ENCODE measurements around the gene FGF14. TPM values are rescaled to one million over a fixed set of nuclear protein-coding genes. Genes with fewer than 3 reads are reported as not detected.

FGF14 gene
- total and polyA plus RNA-seq, 2 experiments from 2014 or later: 0.03 TPM; not detected in 1

GRCh38 chr13:102003848-102004570, 397.8 kb downstream of the FGF14 start:
- no peaks in the 10 kb centered on the region for H4K20me1 ChIP-seq (replicated peaks; ENCODE audit: insufficient read depth)
- H3K4me2 ChIP-seq: no peak overlapping the region
- TF ChIP-seq ETS1 (IDR thresholded peaks at IDR 0.05) (no peak), STAT1 (IDR thresholded peaks at IDR 0.05; ENCODE audit: unreplicated experiment) (no peak), EZH2phosphoT487 (IDR thresholded peaks at IDR 0.05; ENCODE audit: unreplicated experiment) (no peak), CREB1 (CRISPR knock-in tag; IDR thresholded peaks at IDR 0.05; ENCODE audit: low read depth) (no peak), NANOG (IDR thresholded peaks at IDR 0.05; ENCODE audit: borderline replicate concordance) (no peak), EZH2 (IDR thresholded peaks at IDR 0.05; ENCODE audit: low read depth, unreplicated experiment) (no peak), ZNF114 (CRISPR knock-in tag; IDR thresholded peaks at IDR 0.05) (no peak), ZNF331 (CRISPR knock-in tag; IDR thresholded peaks at IDR 0.05; ENCODE audit: low read depth) (no peak), JUNB (IDR thresholded peaks at IDR 0.05; ENCODE audit: unreplicated experiment) (no peak), POLR2AphosphoS5 (IDR thresholded peaks at IDR 0.05; ENCODE audit: low read depth) (no peak)
- TF ChIP-seq, protein P1, sequence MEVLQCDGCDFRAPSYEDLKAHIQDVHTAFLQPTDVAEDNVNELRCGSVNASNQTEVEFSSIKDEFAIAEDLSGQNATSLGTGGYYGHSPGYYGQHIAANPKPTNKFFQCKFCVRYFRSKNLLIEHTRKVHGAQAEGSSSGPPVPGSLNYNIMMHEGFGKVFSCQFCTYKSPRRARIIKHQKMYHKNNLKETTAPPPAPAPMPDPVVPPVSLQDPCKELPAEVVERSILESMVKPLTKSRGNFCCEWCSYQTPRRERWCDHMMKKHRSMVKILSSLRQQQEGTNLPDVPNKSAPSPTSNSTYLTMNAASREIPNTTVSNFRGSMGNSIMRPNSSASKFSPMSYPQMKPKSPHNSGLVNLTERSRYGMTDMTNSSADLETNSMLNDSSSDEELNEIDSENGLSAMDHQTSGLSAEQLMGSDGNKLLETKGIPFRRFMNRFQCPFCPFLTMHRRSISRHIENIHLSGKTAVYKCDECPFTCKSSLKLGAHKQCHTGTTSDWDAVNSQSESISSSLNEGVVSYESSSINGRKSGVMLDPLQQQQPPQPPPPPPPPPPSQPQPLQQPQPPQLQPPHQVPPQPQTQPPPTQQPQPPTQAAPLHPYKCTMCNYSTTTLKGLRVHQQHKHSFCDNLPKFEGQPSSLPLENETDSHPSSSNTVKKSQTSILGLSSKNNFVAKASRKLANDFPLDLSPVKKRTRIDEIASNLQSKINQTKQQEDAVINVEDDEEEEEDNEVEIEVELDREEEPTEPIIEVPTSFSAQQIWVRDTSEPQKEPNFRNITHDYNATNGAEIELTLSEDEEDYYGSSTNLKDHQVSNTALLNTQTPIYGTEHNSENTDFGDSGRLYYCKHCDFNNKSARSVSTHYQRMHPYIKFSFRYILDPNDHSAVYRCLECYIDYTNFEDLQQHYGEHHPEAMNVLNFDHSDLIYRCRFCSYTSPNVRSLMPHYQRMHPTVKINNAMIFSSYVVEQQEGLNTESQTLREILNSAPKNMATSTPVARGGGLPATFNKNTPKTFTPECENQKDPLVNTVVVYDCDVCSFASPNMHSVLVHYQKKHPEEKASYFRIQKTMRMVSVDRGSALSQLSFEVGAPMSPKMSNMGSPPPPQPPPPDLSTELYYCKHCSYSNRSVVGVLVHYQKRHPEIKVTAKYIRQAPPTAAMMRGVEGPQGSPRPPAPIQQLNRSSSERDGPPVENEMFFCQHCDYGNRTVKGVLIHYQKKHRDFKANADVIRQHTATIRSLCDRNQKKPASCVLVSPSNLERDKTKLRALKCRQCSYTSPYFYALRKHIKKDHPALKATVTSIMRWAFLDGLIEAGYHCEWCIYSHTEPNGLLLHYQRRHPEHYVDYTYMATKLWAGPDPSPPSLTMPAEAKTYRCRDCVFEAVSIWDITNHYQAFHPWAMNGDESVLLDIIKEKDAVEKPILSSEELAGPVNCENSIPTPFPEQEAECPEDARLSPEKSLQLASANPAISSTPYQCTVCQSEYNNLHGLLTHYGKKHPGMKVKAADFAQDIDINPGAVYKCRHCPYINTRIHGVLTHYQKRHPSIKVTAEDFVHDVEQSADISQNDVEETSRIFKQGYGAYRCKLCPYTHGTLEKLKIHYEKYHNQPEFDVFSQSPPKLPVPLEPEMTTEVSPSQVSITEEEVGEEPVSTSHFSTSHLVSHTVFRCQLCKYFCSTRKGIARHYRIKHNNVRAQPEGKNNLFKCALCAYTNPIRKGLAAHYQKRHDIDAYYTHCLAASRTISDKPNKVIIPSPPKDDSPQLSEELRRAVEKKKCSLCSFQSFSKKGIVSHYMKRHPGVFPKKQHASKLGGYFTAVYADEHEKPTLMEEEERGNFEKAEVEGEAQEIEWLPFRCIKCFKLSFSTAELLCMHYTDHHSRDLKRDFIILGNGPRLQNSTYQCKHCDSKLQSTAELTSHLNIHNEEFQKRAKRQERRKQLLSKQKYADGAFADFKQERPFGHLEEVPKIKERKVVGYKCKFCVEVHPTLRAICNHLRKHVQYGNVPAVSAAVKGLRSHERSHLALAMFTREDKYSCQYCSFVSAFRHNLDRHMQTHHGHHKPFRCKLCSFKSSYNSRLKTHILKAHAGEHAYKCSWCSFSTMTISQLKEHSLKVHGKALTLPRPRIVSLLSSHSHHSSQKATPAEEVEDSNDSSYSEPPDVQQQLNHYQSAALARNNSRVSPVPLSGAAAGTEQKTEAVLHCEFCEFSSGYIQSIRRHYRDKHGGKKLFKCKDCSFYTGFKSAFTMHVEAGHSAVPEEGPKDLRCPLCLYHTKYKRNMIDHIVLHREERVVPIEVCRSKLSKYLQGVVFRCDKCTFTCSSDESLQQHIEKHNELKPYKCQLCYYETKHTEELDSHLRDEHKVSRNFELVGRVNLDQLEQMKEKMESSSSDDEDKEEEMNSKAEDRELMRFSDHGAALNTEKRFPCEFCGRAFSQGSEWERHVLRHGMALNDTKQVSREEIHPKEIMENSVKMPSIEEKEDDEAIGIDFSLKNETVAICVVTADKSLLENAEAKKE (CRISPR knock-in tag; IDR thresholded peaks at IDR 0.05): no peak
- TF ChIP-seq, protein P2, sequence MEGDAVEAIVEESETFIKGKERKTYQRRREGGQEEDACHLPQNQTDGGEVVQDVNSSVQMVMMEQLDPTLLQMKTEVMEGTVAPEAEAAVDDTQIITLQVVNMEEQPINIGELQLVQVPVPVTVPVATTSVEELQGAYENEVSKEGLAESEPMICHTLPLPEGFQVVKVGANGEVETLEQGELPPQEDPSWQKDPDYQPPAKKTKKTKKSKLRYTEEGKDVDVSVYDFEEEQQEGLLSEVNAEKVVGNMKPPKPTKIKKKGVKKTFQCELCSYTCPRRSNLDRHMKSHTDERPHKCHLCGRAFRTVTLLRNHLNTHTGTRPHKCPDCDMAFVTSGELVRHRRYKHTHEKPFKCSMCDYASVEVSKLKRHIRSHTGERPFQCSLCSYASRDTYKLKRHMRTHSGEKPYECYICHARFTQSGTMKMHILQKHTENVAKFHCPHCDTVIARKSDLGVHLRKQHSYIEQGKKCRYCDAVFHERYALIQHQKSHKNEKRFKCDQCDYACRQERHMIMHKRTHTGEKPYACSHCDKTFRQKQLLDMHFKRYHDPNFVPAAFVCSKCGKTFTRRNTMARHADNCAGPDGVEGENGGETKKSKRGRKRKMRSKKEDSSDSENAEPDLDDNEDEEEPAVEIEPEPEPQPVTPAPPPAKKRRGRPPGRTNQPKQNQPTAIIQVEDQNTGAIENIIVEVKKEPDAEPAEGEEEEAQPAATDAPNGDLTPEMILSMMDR (conservative IDR thresholded peaks at IDR 0.05; ENCODE audit: low read depth in 2 of 2): no peak
- TF ChIP-seq, protein P3, sequence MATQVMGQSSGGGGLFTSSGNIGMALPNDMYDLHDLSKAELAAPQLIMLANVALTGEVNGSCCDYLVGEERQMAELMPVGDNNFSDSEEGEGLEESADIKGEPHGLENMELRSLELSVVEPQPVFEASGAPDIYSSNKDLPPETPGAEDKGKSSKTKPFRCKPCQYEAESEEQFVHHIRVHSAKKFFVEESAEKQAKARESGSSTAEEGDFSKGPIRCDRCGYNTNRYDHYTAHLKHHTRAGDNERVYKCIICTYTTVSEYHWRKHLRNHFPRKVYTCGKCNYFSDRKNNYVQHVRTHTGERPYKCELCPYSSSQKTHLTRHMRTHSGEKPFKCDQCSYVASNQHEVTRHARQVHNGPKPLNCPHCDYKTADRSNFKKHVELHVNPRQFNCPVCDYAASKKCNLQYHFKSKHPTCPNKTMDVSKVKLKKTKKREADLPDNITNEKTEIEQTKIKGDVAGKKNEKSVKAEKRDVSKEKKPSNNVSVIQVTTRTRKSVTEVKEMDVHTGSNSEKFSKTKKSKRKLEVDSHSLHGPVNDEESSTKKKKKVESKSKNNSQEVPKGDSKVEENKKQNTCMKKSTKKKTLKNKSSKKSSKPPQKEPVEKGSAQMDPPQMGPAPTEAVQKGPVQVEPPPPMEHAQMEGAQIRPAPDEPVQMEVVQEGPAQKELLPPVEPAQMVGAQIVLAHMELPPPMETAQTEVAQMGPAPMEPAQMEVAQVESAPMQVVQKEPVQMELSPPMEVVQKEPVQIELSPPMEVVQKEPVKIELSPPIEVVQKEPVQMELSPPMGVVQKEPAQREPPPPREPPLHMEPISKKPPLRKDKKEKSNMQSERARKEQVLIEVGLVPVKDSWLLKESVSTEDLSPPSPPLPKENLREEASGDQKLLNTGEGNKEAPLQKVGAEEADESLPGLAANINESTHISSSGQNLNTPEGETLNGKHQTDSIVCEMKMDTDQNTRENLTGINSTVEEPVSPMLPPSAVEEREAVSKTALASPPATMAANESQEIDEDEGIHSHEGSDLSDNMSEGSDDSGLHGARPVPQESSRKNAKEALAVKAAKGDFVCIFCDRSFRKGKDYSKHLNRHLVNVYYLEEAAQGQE (IDR thresholded peaks at IDR 0.05; ENCODE audit: unreplicated experiment): no peak
- DNase-seq (ENCODE audit: low spot score): no peak
- no peaks in the 10 kb centered on the region for H3F3A ChIP-seq (replicated peaks; ENCODE audit: low read depth)
- H3K36me3 ChIP-seq (ENCODE audit: insufficient read depth): no peaks in the 10 kb centered on the region
- H3K4me3 ChIP-seq: no peak overlapping the region
- no peak overlapping the region for H3K27ac ChIP-seq (ENCODE audit: low read depth)
- no peaks in the 10 kb centered on the region for H3K27me3 ChIP-seq (ENCODE audit: insufficient read depth)
- H3K27ac Mint-ChIP-seq: no peak overlapping the region; the same call in 1 of the 2 replicates
- H3K9me2 ChIP-seq (ENCODE audit: insufficient read depth): no peaks in the 10 kb centered on the region
- H3K9me3 Mint-ChIP-seq: no peaks in the 10 kb centered on the region
- no peaks in the 10 kb centered on the region for H3K36me3 Mint-ChIP-seq (ENCODE audit: low read depth)
- H2AFZ ChIP-seq: no peak overlapping the region
- peaks cover 2% of the 10 kb centered on the region for H3K27me3 Mint-ChIP-seq (ENCODE audit: insufficient read depth, low read depth, poor library complexity)
- H3K4me1 Mint-ChIP-seq: peaks cover 8% of the 10 kb centered on the region
- no peaks in the 10 kb centered on the region for H3K79me2 ChIP-seq (replicated peaks; ENCODE audit: insufficient read depth)
- no peak for ATAC-seq
- no peak overlapping the region for H3K4me3 Mint-ChIP-seq
- H3K4me1 ChIP-seq (ENCODE audit: insufficient read depth): no peaks in the 10 kb centered on the region

Measured in GM23338 (cell line).